Rectal smooth muscle tissue (tissue), 1 donor: ENCODE measurements around the gene SAMD4A.

ENCODE experiments used
- H3K27ac ChIP-seq: one replicate; pipeline ENCODE4 v1.7.0; 2013; ENCODE audit warnings: low read depth, low read length, inconsistent platforms
- H3K27me3 ChIP-seq: one replicate; pipeline ENCODE4 v1.7.0; 2013; ENCODE audit warnings: low read length; ENCODE audit not compliant: control insufficient read depth, insufficient read depth
- H3K36me3 ChIP-seq: one replicate; pipeline ENCODE4 v1.7.0; 2013; ENCODE audit warnings: low read length; ENCODE audit not compliant: control insufficient read depth, insufficient read depth
- H3K4me1 ChIP-seq: one replicate; pipeline ENCODE4 v1.7.0; 2013; ENCODE audit warnings: low read length; ENCODE audit not compliant: control insufficient read depth, insufficient read depth
- H3K4me3 ChIP-seq: one replicate; pipeline ENCODE4 v1.7.0; 2013; ENCODE audit warnings: low read length
- H3K9ac ChIP-seq: one replicate; pipeline ENCODE4 v1.7.0; 2013; ENCODE audit warnings: low read length

Gene SAMD4A

GRCh38 chr14:54724676-54725325, 157.9 kb downstream of the SAMD4A start:
- H3K4me1 ChIP-seq, result peaks cover 15% of the 10 kb centered on the region
- no peaks in the 10 kb centered on the region for H3K36me3 ChIP-seq
- no peak overlapping the region for H3K9ac ChIP-seq
- no peaks in the 10 kb centered on the region for H3K27me3 ChIP-seq
- no peak overlapping the region for H3K4me3 ChIP-seq
- no peak overlapping the region for H3K27ac ChIP-seq

- Histone ChIP-seq H3K4me1 (peaks cover 20% of the 10 kb centered on the region), H3K36me3 (no peaks in the 10 kb centered on the region), H3K27ac (no peak overlapping the region)
Measured at GRCh38 chr14:54725998-54726397, 159.1 kb downstream of the SAMD4A start.

GRCh38 chr14:54727929-54728328, 161.0 kb downstream of the SAMD4A start:
- Histone ChIP-seq H3K27me3 (no peaks in the 10 kb centered on the region), H3K9ac (no peak overlapping the region), H3K4me3 (no peak overlapping the region), H3K4me1 (peaks cover 23% of the 10 kb centered on the region), H3K36me3 (no peaks in the 10 kb centered on the region), H3K27ac (peak overlapping the region; percentile 70)

More at GRCh38 chr14:54725998-54726397, 159.1 kb downstream of the SAMD4A start:
- no peak overlapping the region for H3K9ac ChIP-seq
- no peaks in the 10 kb centered on the region for H3K27me3 ChIP-seq
- no peak overlapping the region for H3K4me3 ChIP-seq

GRCh38 chr14:54728700-54729527, 162.0 kb downstream of the SAMD4A start:
- no peaks in the 10 kb centered on the region for H3K36me3 ChIP-seq
- H3K27me3 ChIP-seq, result no peaks in the 10 kb centered on the region
- H3K27ac ChIP-seq, result peak overlapping the region; percentile 70
- H3K9ac ChIP-seq, result no peak overlapping the region
- H3K4me3 ChIP-seq, result no peak overlapping the region
- peaks cover 23% of the 10 kb centered on the region for H3K4me1 ChIP-seq

GRCh38 chr14:54730156-54730961, 163.4 kb downstream of the SAMD4A start:
- H3K36me3 ChIP-seq, result no peaks in the 10 kb centered on the region
- no peak overlapping the region for H3K4me3 ChIP-seq
- no peak overlapping the region for H3K9ac ChIP-seq
- no peak overlapping the region for H3K27ac ChIP-seq
- H3K27me3 ChIP-seq, result no peaks in the 10 kb centered on the region
- peaks cover 23% of the 10 kb centered on the region for H3K4me1 ChIP-seq

- Histone ChIP-seq H3K4me3 (no peak overlapping the region), H3K4me1 (peaks cover 7% of the 10 kb centered on the region), H3K27ac (no peak overlapping the region), H3K9ac (no peak overlapping the region), H3K36me3 (no peaks in the 10 kb centered on the region), H3K27me3 (no peaks in the 10 kb centered on the region)
Measured at GRCh38 chr14:54734966-54735365, 168.0 kb downstream of the SAMD4A start.

GRCh38 chr14:54735424-54735823, 168.5 kb downstream of the SAMD4A start:
- H3K4me1 ChIP-seq, result peaks cover 4% of the 10 kb centered on the region
- H3K27me3 ChIP-seq, result no peaks in the 10 kb centered on the region
- no peak overlapping the region for H3K9ac ChIP-seq
- H3K27ac ChIP-seq, result peak overlapping the region; percentile 23
- no peaks in the 10 kb centered on the region for H3K36me3 ChIP-seq
- H3K4me3 ChIP-seq, result no peak overlapping the region

GRCh38 chr14:54737132-54737711, 170.3 kb downstream of the SAMD4A start:
- Histone ChIP-seq H3K27ac (no peak overlapping the region), H3K4me1 (no peaks in the 10 kb centered on the region), H3K27me3 (no peaks in the 10 kb centered on the region), H3K4me3 (no peak overlapping the region), H3K9ac (no peak overlapping the region), H3K36me3 (no peaks in the 10 kb centered on the region)

- no peak overlapping the region for H3K9ac ChIP-seq
- no peak overlapping the region for H3K4me3 ChIP-seq
- H3K36me3 ChIP-seq, result no peaks in the 10 kb centered on the region
- no peak overlapping the region for H3K27ac ChIP-seq
- no peaks in the 10 kb centered on the region for H3K27me3 ChIP-seq
- H3K4me1 ChIP-seq, result no peaks in the 10 kb centered on the region
Measured at GRCh38 chr14:54738009-54738408, 171.1 kb downstream of the SAMD4A start.

GRCh38 chr14:54739514-54739913, 172.6 kb downstream of the SAMD4A start:
- no peaks in the 10 kb centered on the region for H3K4me1 ChIP-seq
- H3K9ac ChIP-seq, result no peak overlapping the region
- H3K27me3 ChIP-seq, result no peaks in the 10 kb centered on the region
- no peak overlapping the region for H3K4me3 ChIP-seq
- no peak overlapping the region for H3K27ac ChIP-seq
- no peaks in the 10 kb centered on the region for H3K36me3 ChIP-seq

GRCh38 chr14:54742492-54743350, 175.8 kb downstream of the SAMD4A start:
- Histone ChIP-seq H3K4me3 (no peak overlapping the region), H3K27ac (no peak overlapping the region), H3K36me3 (peaks cover 3% of the 10 kb centered on the region), H3K27me3 (no peaks in the 10 kb centered on the region), H3K4me1 (no peaks in the 10 kb centered on the region), H3K9ac (no peak overlapping the region)
